Keratinocyte (primary cell): Measurements from ENCODE around the gene RPTN.

ENCODE experiments used
- EZH2 ChIP-seq: IDR thresholded peaks from one replicate; pipeline ENCODE4 v1.6.1; 2012; ENCODE audit warnings: inconsistent platforms, mild to moderate bottlenecking, low read length, moderate library complexity
- TF ChIP-seq, protein P1 (sequence below), 3 experiments: IDR thresholded peaks in 1 of 3; conservative IDR thresholded peaks in 1 of 3; optimal IDR thresholded peaks in 1 of 3; 2 replicates in 2 of 3; 3 replicates in 1 of 3; pipeline versions ENCODE3 to v1.5.1; 2011; ENCODE audit warnings: low read length in 3 of 3, mild to moderate bottlenecking in 3 of 3, moderate library complexity in 2 of 3, control low read depth in 1 of 3, inconsistent platforms in 1 of 3; ENCODE audit not compliant: insufficient read depth in 2 of 3; ENCODE audit errors: extremely low read depth in 1 of 3

DNA sequence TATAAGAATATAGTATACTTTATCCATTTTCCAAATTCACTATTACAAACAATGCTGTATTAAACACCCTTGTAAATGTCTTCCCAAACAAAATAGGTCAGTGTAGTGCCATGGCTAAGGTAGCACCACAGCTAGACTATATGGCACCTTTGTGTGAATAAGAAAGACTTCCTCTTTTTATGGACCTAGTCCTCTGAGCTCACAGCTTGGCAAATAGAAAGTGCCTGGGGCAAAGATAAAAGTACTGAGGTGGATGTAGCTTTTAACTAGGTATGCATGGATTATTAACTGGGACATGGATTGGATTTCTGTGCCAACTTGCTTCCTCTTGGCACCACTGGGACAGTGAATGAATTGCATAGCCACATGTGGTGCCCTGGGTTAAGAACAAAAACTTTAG, 40.0 kb upstream of the RPTN start:
- no peak for TF ChIP-seq EZH2
- TF ChIP-seq, protein P1, sequence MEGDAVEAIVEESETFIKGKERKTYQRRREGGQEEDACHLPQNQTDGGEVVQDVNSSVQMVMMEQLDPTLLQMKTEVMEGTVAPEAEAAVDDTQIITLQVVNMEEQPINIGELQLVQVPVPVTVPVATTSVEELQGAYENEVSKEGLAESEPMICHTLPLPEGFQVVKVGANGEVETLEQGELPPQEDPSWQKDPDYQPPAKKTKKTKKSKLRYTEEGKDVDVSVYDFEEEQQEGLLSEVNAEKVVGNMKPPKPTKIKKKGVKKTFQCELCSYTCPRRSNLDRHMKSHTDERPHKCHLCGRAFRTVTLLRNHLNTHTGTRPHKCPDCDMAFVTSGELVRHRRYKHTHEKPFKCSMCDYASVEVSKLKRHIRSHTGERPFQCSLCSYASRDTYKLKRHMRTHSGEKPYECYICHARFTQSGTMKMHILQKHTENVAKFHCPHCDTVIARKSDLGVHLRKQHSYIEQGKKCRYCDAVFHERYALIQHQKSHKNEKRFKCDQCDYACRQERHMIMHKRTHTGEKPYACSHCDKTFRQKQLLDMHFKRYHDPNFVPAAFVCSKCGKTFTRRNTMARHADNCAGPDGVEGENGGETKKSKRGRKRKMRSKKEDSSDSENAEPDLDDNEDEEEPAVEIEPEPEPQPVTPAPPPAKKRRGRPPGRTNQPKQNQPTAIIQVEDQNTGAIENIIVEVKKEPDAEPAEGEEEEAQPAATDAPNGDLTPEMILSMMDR (optimal IDR thresholded peaks at IDR 0.05 in 1 of 3, IDR thresholded peaks at IDR 0.05 in 1 of 3, conservative IDR thresholded peaks at IDR 0.05 in 1 of 3; ENCODE audit: extremely low read depth in 1 of 3, insufficient read depth in 2 of 3, low read length in 3 of 3), result no peak
